ENCODE measurements around the gene CSRNP3. TPM values are rescaled to one million over a fixed set of nuclear protein-coding genes. Genes with fewer than 3 reads are reported as not detected.

Gene CSRNP3
- total RNA-seq, 1 donor from 2014 or later: 14.6 TPM

GRCh38 chr2:165474619-165475276 lies 5.2 kb downstream of the CSRNP3 start:
- Mint-ChIP-seq H3K36me3 (ENCODE audit: low read depth, unreplicated experiment) (peaks cover 4% of the 10 kb centered on the region), H3K9me3 (ENCODE audit: unreplicated experiment) (no peaks in the 10 kb centered on the region), H3K4me3 (ENCODE audit: unreplicated experiment) (no peak overlapping the region), H3K27me3 (ENCODE audit: unreplicated experiment) (peaks cover 2% of the 10 kb centered on the region), H3K4me1 (ENCODE audit: unreplicated experiment) (peaks cover 15% of the 10 kb centered on the region), H3K27ac (ENCODE audit: unreplicated experiment) (no peak overlapping the region)
- no peak for DNase-seq (ENCODE audit: low spot score)
- TF ChIP-seq CTCF (IDR thresholded peaks at IDR 0.05; ENCODE audit: unreplicated experiment): no peak

GRCh38 chr2:165475277-165476004 lies 5.9 kb downstream of the CSRNP3 start:
- Mint-ChIP-seq H3K27ac (ENCODE audit: unreplicated experiment) (no peak overlapping the region), H3K4me3 (ENCODE audit: unreplicated experiment) (no peak overlapping the region), H3K4me1 (ENCODE audit: unreplicated experiment) (peaks cover 15% of the 10 kb centered on the region), H3K9me3 (ENCODE audit: unreplicated experiment) (no peaks in the 10 kb centered on the region), H3K27me3 (ENCODE audit: unreplicated experiment) (peaks cover 2% of the 10 kb centered on the region), H3K36me3 (ENCODE audit: low read depth, unreplicated experiment) (peaks cover 4% of the 10 kb centered on the region)
- no peak for TF ChIP-seq CTCF (IDR thresholded peaks at IDR 0.05; ENCODE audit: unreplicated experiment)
- no peak for DNase-seq (ENCODE audit: low spot score)

- no peaks in the 10 kb centered on the region for H3K9me3 Mint-ChIP-seq (ENCODE audit: unreplicated experiment)
- DNase-seq (ENCODE audit: low spot score): no peak
- peaks cover 2% of the 10 kb centered on the region for H3K27me3 Mint-ChIP-seq (ENCODE audit: unreplicated experiment)
- peaks cover 5% of the 10 kb centered on the region for H3K4me1 Mint-ChIP-seq (ENCODE audit: unreplicated experiment)
- peak overlapping the region; percentile 4 for H3K27ac Mint-ChIP-seq (ENCODE audit: unreplicated experiment)
- H3K4me3 Mint-ChIP-seq (ENCODE audit: unreplicated experiment): no peak overlapping the region
- H3K36me3 Mint-ChIP-seq (ENCODE audit: low read depth, unreplicated experiment): peaks cover 24% of the 10 kb centered on the region
- TF ChIP-seq CTCF (IDR thresholded peaks at IDR 0.05; ENCODE audit: unreplicated experiment): no peak
Observed at GRCh38 chr2:165479856-165480255, 10.4 kb downstream of the CSRNP3 start.

- H3K4me3 Mint-ChIP-seq (ENCODE audit: unreplicated experiment): no peak overlapping the region
- peaks cover 2% of the 10 kb centered on the region for H3K27me3 Mint-ChIP-seq (ENCODE audit: unreplicated experiment)
- H3K36me3 Mint-ChIP-seq (ENCODE audit: low read depth, unreplicated experiment): peaks cover 14% of the 10 kb centered on the region
- no peaks in the 10 kb centered on the region for H3K9me3 Mint-ChIP-seq (ENCODE audit: unreplicated experiment)
- H3K4me1 Mint-ChIP-seq (ENCODE audit: unreplicated experiment): no peaks in the 10 kb centered on the region
- TF ChIP-seq CTCF (IDR thresholded peaks at IDR 0.05; ENCODE audit: unreplicated experiment): no peak
- no peak for DNase-seq (ENCODE audit: low spot score)
- H3K27ac Mint-ChIP-seq (ENCODE audit: unreplicated experiment): no peak overlapping the region
Observed at GRCh38 chr2:165494573-165494972, 25.1 kb downstream of the CSRNP3 start.
